22Rv1 (cell line): ENCODE data around the gene HYAL2.

Experiments
- CTCF ChIP-seq: fragments of 450-650 bp; IDR thresholded peaks from 2 replicates; pipeline ENCODE4 v1.5.1; 2017; ENCODE audit warnings: mild to moderate bottlenecking
- ZFX ChIP-seq: fragments of 450-650 bp; IDR thresholded peaks from 2 replicates; pipeline ENCODE4 v1.6.1; 2017; ENCODE audit warnings: antibody characterized with exemption, borderline replicate concordance

- TF ChIP-seq CTCF (no peak), ZFX (no peak)
Measured at GRCh38 chr3:50357481-50357880, 34.9 kb upstream of the HYAL2 start.
